Hippocampal formation (tissue), 2 donors: ENCODE results near the gene C6orf120.
A peak's percentile ranks its signal among the peaks of the same experiment; 100 is the strongest.

Source experiments
- DNase-seq, 2 donors: peaks; one replicate each; lab custom pipeline; 2025; lab: John Stamatoyannopoulos, UW

Gene C6orf120

DNA sequence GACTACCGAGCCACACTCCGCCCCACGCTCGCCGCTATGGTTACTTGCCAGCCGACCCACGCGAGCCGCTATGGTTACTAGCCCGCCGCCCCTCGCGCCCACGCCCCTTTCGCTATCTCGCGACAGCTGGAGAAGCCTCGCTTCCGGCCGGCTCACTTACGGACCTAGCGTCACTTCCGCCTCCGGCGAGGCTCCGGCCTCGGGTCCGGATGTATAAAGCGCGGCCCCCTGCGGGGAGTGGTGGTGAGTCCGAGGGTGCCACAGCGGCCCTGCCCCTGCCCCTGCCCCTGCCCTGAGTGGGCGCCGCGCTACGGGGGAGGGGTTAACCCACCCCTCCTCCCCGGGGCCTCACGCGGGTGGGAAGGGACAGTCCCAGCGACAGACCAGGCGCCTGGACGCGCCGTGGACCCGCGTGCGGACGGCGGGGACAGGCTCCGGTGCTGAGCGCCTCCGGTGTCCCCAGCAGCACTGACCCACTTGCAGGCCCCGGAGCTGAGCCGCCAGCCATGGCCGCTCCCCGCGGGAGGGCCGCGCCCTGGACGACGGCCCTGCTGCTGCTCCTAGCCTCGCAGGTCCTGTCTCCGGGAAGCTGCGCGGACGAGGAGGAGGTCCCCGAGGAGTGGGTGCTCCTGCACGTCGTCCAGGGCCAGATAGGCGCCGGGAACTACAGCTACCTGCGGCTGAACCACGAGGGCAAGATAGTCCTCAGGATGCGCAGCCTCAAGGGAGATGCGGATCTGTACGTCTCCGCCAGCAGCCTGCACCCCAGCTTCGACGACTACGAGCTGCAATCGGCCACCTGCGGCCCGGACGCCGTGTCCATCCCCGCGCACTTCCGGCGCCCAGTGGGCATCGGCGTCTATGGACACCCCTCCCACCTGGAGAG is at the start of gene C6orf120, which contains the start of gene WDR27:
C6orf120 (plus strand) TSS at position 173 of the 886 bp plus-strand sequence; CDS start at position 507, 334 bp downstream.
WDR27 (minus strand) TSS at position 76 of the 886 bp plus-strand sequence. CDS start 13,024 bp downstream, outside the sequence.
- DNase-seq = peak; percentile 80 to 87

DNA sequence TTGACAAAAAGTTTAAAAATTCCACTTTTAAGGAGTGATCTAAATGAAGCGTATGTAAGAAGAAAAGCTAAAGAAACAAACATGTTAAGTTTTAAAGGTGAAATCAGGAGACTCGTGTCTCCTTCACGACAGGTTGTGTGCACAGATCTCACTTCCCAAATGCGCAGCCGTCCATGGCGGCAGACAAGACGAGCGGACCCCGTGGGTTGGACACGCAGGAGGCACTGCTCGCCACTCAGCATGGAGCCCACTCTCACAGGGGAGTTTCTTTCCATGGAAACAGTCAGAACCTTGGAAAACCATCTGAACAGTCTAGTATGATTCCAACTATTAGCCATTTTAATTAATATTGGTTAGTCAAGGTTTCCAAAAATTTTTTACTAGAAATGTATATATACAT is 49.0 kb upstream of the C6orf120 start:
- no peak for DNase-seq

DNA sequence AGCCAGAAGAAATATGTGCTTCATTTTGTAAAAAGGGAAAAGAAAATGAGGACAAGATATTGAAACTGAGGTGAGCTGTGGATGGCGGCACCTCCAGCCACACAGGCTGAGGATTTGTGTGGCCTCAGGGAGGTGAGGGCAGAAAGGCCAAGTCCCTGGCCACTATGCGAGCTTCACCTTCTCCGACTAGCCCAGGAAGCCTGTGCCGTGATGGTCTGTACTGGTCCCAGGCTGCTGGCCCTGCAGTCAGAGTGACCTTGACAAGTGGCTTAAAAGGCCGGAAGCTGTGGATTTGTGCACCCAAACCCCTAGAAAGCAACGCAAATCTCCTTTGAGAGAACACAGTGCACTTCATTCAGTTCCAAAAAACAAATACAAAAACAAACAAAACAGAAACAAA is 48.2 kb upstream of the C6orf120 start:
- DNase-seq = no peak

DNA sequence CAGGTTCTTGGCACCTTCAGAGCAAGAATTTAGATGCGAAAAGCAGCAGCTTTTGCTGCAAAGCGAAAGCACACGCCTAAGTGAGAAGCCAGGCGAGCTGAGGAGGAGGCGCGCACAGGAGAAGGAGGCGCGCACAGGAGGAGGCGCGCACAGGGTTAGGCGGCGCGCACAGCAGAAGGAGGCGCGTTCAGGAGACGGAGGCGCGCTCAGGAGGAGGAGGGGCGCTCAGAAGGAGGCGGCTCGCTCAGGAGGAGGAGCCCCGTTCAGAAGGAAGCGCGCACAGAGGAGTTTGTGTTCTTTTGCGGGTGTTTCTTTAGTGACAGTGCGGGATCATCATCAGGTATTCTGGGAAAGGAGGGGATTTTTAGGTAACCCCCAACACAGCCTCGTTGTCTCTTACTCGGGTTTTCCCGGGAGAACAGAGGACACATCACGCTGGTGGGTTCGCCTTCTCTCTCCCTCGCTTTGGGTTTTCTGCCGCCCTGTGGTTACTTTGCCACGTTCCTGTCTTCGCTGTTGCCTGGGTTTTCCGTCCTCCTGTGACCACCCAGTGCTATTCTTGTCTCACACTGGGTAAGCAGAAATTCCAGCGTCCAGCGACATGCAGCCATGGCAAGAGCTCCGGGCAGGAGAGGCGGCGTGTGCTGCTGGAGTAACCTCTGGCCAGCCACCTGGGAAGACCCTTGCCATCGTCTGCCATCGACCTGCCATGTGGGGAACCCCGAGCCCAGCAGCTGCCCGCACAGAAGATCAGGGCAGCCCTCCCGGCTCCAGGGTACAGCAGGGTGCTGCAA is 47.1 kb upstream of the C6orf120 start:
- peak; percentile 29 to 60 for DNase-seq

DNA sequence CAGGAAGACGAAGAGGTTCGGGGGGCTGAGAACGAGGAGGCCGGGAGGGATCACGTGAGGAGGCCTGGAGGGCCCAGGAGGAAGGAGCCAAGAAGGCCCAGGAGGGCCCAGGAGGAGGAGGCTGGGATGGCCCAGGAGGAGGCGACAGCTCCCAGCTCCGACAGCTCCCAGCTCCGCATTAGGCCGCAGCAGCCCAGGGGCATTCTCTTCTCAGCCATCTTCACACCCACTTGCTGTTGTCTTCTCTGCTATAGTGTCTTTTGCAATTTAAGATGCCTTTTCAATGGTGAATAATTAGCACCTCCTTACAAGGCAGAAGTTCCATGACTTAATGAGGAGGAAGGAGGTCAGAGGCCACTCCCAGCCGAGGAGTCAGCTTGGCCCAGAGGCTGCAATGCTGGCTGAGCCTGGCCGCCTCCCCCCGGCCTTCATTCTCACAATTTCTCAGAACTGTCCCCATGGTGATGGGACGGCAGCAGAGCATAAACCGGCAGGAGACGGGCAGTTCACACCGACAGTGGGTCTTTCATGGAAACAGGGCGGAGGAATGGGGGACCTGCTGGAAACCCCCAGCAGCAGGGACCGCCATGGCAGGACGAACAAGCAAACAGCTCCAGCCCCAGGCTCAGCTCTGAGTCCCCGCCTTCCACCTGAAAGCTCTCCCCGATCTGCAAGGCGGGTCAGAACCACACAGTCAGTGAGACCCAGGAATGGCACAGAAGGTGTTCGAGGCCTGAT is 45.2 kb upstream of the C6orf120 start:
- no peak for DNase-seq

DNA sequence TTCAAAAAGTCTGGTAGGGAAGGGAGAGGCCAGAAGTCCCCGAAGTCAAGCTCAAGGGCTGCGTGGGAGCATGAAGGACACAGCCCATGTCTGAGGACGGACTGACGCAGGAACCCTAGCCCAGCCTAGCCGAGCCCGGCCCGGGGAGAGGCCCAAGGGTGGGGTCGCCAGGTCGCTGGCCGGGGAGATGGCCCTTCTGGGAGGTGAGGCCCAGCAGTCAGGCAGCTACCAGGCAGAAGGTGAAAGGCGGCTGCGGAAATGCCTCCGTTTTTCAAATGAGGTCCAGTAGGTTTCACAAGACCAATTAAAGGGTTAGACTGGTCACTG is 44.7 kb upstream of the C6orf120 start:
- no peak for DNase-seq

DNA sequence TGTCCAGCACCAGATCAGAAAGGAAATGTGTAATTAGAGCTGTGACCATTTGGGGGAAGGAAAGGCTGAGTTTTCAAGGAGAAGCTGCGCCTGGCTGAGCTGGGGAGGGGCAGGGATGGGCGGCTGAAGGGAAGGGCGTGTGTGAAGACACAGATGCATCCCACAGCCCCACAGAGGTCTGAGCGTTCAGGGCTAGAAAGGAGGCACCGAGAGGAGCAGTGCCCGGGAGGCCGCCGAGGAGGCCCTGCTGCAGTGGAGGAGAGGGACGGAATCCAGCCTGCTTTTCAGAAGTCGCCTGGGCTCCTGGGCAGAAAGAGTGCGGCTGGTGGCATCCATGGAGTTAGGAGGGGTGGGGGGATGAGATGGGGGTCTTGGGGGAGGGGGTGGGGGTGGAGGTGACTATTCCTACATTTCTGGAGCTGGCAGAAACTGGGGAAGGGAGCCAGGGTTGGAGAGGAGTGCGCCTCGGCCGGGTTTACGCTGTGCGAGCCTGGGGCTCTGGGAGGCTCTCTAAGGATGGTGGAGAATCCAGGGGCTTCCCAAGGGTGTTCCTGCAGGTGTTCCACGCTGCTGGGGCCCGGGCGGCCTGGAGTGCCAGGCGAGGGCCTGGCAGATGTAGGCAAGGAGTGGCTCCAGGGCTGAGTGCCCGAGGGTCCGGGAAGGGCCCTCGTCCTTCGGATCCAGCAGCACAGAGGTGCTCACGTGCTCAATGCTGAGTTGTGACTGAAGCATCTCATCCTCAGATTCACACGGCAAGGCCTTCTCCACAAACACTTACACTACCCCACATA is 41.9 kb upstream of the C6orf120 start:
- no peak for DNase-seq

DNA sequence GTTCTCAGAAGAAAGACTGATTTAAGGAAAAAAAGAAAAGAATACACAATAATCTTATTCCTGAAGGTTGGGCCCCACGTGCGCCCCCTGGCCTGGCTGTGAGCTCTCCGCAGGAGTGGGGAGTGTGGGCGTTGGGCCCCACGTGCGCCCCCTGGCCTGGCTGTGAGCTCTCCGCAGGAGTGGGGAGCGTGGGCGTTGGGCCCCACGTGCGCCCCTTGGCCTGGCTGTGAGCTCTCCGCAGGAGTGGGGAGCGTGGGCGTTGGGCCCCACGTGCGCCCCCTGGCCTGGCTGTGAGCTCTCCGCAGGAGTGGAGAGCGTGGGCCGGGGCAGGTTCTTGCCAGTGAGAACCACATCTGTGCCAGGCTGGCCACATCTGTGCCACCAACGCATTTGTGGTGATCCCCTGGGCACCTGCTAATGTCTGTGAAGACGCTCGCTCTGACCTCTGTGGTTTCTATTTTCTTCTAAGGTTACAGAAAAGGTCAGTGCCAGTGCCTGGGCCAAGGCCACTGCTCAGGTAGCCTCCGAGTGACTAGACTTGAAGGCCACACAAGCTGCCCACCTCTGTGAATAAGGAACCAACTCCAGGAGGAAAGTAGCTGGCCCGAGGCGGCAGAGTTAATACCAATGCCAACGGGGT is 41.1 kb upstream of the C6orf120 start:
- DNase-seq = no peak

DNA sequence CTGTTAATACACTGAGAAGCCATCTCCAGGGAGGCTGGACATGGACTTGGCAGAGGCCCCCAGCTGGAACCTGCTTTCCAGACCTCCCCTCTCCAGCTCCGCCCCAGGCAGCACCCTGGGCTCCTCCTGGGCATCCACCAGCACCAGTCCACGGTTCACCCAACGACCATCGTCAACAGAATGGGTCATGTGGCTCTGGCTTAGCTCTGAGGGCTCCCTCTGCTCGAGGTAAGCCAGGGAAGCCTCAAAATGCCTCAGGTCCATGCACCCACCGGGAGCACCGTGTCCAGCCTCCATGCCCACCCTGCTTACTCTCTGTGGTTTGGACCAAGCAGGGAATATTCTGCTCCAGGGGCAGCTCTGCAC is 40.6 kb upstream of the C6orf120 start:
- DNase-seq = no peak

DNA sequence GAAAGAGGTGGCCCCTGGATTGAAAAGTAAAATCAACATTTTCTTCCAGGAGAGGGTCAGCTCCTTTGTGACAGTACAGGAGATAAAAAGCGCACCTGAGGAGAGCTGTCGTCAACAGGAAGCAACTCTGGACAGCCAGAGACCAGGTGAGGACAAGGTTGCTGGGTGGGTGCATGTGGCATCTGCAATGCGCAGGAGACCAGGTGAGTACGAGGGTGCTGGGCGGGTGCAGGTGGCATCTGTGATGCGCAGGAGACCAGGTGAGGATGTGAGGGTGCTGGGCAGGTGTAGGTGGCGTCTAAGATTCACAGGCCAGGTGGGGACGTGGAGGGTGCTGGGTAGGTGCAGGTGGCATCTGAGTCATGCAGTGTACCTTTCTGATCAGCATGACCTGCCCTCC is 38.5 kb upstream of the C6orf120 start:
- DNase-seq = no peak

DNA sequence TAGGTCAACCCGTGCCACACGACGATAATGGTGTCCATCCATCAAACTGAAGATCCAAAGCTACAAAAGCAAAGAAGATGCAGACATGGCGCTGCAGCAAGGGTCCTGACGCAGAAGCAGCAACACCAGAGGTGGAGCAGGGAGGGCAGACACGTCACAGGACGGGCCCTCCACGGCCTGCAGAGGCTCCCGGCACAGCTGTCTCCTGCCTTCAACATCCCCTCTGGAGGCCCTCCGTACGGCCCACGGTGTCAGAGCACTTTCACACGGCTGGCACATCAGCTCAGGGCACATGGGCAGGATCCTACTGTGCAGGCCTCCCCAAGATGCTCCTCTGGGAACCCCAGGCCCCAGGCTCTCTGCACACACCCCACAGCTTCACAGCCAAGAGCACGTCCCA is 37.7 kb upstream of the C6orf120 start:
- DNase-seq = no peak

DNA sequence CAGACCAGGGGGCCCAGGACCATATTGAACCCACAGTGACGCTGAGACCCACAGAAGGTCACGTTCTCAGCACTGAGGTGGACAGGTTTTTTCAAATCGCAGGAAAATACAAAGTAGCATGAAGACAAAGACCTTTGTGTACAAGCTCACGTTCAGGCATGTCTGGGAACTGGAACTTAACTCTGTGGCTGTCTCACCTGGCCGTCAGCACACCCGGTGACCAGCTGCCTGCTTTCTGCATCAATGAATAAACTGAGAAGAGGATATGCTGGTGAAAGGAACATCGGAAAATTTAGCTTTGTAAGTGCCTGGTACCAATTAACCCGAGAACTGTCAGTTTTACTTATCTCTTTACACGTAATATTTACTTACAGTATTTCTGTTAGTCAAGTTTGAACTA is 36.6 kb upstream of the C6orf120 start:
- DNase-seq = no peak

DNA sequence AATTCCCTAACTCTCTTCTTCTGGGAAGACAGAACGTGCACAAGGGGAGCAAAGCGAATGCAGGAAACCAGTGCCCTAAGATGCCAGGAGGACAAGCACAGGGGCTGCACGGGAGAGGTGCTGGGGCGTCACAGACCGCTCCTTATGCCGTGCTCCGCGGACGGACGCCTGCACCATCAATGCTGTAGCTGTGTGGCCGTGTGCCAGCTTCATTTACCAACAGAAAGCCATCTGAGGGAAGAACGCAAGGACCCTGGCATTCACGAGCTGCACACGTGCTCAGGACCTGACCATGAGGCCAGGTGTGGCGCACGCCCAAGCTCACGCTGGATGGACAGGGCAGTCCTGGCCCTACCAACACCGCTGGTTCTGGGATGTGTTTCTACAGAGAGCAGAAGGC is 35.5 kb upstream of the C6orf120 start:
- no peak for DNase-seq

DNA sequence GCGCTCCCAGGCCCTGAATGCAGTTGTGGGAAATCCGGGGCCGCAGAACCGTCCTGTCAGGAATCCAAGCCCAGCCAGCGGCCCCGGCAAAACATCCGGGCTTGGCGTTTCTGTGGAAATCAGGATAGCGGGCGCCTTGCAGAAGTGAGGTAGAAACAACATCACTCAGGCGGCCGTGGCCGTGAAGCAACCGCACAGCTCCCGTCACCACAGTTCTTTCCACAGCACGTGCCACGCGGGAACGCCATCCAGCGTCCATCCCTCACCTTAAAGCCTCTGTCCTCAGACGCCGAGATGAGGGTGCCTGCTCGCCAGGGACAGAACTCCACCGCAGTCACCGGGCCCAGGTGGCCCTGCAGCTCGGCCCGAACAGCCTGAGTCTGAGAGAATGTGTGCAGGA is 34.2 kb upstream of the C6orf120 start:
- DNase-seq = no peak

DNA sequence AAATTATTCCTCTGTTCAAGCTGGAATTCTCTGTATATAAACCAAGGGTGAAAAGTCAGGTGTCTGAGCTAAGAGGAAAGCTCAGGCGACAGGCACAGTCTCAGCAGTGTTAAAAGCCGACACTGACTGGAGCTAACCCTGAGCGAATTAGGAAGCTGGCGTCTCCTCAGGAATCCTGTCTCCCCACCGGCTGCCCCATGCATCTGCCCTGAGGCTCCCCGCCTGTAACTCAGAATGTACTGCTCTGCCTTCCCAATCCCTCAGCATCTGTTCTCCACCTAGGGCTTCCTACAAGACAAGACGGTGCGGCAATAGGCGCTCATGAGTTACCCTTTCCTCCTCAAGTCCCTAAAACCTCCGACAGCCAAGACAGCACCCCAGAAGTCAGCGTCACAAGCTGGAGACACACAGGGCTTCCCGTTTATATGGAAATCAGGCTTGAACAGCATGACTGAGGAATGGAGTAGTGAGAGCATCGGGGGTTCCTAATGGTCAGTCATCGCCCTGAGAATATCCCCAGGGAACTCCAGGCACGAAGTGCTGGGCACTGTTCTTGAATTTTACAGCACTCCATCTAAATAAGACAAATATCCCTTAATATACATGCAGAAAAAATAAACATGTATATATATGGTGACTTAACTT is 33.6 kb upstream of the C6orf120 start:
- no peak for DNase-seq

DNA sequence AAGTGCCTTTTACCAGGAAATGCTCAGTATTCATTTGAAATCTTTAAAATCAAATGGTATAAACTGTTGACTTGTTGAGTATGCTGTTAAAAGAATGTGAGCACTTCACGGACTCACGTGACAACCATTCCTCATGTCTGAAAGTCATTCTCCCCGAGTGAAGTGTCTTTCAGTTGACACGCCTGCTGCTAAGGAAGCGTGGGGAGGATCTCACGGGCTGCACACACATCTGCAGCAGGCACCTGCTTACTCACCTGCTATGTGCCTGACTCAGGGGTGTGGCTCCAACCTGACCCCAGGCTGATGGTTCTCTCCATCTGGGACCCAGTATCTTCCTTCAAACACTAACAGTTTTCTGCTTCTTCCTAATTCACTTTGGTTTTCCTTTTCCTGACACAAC is 32.8 kb upstream of the C6orf120 start:
- DNase-seq = no peak

DNA sequence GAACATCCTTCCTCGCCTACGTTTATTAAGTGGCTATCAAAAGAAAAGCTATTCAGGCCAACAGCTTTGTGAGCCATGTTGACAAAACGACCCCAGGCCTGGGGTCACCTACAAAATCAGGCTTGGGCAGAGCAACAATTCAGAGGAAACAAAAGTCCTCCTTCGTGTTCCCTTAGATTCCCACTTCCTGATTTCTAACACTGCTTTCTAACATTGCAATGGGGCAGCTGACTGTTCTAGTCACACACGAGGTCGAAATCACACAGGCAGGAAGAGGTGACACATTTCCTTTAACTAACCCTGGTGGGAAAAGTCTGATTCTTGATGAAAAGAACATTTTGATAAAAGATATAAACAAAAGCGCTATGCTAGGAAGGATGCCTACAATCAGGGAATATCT is 32.0 kb upstream of the C6orf120 start:
- DNase-seq = no peak

DNA sequence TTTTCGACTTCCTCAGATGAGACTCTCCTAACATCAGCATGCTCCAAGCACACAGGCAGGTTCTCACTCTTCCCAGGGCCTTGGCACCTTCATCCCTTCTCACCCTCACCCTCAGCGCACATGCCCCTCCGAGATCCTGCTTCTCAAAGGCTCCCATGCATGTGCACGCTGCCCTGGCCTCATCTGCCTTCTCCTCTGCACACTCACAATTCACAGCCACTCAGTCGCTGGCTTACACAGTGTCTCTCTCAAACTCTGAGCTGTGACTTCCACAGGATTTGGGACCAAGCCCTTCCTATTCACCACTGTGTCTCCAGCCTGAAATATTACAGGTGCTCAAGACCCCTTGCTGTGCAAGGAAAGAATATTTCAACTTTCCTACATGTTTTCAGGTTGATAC is 30.4 kb upstream of the C6orf120 start:
- DNase-seq = no peak

DNA sequence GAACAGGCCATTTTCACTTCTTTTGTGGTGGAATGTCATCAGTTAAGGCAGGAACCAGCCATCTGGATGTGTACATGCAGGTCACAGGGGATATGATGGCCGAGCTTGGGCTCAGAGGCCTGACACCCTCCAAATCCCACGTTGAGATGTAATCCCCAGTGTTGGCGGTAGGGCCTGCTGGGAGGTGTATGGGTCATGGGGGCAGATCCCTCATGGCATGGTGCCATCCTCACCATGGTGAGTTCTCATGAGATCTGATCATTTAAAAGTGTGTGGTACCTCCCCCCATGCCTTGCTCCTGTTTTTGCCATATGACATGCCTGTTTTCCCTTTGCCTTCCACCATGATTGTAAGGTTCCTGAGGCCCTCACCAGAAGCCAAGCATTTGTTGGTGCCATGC is 26.9 kb upstream of the C6orf120 start:
- no peak for DNase-seq

DNA sequence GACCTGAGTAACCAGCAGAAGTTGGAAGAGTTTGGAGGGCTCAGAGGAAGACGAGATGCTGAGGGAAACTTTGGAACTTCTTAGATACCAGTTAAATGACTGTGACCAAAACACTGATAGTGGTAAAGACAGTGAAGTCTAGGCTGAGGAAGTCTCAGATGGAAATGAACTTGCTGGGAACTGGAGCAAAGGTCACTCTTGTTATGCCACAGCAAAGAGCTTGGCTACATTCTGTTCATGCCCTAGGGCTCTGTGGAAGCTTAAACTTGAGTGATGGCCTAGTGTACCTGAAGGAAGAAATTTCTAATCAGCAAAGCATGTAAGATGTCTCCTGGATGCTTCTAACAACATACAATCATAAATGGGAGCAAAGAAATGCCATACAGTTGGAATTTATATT is 24.8 kb upstream of the C6orf120 start:
- DNase-seq = no peak

DNA sequence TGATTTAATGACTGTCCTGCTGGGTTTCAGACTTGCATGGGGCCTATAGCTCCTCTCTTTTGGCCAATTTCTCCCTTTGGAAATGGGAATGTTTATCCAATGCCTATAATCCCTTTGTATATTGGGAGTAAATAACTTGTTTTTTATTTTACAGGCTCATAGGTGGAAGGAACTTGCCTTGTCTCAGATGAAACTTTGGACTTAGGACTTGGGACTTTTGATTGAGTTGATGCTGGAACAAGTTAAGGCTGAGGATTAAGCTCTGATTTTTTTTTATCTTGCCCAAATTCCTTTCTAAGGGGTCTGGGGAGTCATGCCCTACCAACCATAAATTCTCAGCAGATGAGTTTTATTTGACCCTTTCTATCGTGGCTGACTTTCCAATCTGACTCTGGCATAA is 23.6 kb upstream of the C6orf120 start:
- DNase-seq = no peak
